Stimulated activated effector memory CD8-positive, alpha-beta T cell treated with anti-CD3 and anti-CD28 coated beads, Interleukin-12 subunit alpha, Interleukin-12 subunit beta, amount 100 ng/mL, for 72 hours (primary cell): ENCODE data around the gene OAF.
"Not testable (repeated sequence)": the region's sequence is repeated elsewhere in the genome, so short reads cannot be mapped to it uniquely, and the experiment has no call there.

Experiments used
- ATAC-seq: fragments of 150-1000 bp; cut with Tn5 transposase; 2 replicates; pipeline ENCODE4 v1.10.0; 2021
- DNase-seq, 2 donors: peaks; one replicate each; pipeline ENCODE4 v3.0.0; 2021 to 2022; ENCODE audit warnings: low spot score in 2 of 2
- H3K27ac Mint-ChIP-seq: one replicate; pipeline ENCODE4 v1.8.0; 2022; ENCODE audit warnings: mild to moderate bottlenecking, mixed read lengths
- H3K36me3 Mint-ChIP-seq: one replicate; pipeline ENCODE4 v1.8.0; 2022; ENCODE audit warnings: mild to moderate bottlenecking, mixed read lengths
- H3K4me1 Mint-ChIP-seq: one replicate; pipeline ENCODE4 v1.8.0; 2022; ENCODE audit warnings: mixed read lengths
- H3K4me3 Mint-ChIP-seq: one replicate; pipeline ENCODE4 v1.8.0; 2022; ENCODE audit warnings: mild to moderate bottlenecking, mixed read lengths
- H3K9me3 Mint-ChIP-seq: one replicate; pipeline ENCODE4 v1.8.0; 2022; ENCODE audit warnings: mixed read lengths

Gene OAF

DNA sequence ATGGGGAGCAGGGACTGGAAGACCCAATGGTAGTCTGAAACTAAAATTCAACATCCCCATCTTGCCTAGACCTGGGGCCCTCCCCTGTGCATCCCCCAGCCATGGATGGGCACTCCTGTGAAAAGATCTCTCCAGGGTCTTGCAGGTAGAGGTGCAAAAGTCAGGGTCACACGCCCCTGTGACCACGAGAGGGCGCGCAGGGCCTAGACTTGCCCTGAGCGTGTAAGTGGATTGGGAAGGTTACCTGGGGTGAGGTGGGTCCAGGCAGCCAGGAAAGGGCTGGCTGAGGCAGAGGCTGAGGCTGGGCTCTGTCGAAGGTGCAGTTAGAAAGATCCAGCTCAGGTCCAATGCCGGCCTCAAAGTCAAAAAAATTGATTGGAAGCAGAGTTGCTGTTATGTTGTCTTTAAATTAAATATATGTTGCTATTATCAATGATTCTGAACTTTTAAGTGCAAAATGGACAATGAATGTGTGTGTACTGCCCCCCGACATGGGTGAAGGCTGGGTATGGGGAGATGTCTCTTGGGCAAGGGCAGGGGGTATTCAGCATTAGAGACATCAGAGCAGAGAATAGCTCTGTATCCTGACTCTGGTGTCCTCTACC is 24.3 kb downstream of the OAF start:
- Mint-ChIP-seq H3K4me3 (no peak overlapping the region), H3K36me3 (no peaks in the 10 kb centered on the region), H3K27ac (no peak overlapping the region), H3K4me1 (no peaks in the 10 kb centered on the region), H3K9me3 (no peaks in the 10 kb centered on the region)
- DNase-seq, result peak; percentile 52 to 77
- peak; percentile 70 for ATAC-seq

DNA sequence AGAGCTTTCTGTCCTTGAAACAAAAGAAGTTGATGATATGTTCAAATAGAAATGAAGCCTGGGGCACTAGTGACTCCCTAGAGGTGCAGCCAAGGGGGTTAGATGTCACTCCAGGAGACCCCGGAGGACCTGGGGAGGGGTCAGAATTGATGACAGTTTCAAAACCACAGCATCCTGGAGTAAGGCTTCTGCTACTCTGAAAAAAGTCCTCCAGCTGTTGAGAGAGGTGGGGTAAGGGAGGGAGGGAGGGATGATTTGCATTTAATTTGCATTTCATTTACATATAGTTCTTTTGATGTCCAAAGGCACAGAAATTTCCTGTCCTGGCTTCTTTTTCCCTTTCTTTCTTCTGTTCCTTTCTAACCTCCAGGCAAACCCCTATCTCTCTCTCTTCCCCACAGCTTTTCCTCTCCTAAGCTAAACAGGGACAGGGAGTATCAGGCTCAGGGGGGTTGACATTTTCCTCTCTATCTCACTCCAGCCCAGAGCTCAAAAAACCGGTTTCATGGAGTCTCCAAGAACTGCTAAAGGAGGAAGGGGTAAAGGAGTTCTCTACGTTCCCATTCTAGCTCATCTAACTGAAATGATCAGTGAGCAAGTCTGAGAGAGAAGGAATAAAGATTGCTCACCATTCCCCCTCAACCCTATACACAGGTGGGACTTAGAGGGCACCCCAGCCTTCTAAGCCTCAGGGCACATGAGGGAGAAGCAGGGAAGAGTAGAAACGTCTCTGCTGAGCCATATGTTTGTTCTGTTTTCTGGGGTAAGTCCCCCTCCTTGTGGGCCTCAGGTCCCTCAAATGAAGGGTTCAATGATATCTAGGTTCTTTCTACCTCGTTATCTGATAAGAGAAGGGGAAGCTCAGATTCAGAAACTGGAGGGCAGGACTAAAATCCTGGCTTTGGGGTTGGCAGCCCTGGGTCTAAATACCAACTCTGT is 25.6 kb downstream of the OAF start:
- H3K9me3 Mint-ChIP-seq, result no peaks in the 10 kb centered on the region
- H3K36me3 Mint-ChIP-seq, result no peaks in the 10 kb centered on the region
- no peak for ATAC-seq
- H3K4me3 Mint-ChIP-seq, result no peak overlapping the region
- no peaks in the 10 kb centered on the region for H3K4me1 Mint-ChIP-seq
- H3K27ac Mint-ChIP-seq, result no peak overlapping the region
- DNase-seq, result no peak

DNA sequence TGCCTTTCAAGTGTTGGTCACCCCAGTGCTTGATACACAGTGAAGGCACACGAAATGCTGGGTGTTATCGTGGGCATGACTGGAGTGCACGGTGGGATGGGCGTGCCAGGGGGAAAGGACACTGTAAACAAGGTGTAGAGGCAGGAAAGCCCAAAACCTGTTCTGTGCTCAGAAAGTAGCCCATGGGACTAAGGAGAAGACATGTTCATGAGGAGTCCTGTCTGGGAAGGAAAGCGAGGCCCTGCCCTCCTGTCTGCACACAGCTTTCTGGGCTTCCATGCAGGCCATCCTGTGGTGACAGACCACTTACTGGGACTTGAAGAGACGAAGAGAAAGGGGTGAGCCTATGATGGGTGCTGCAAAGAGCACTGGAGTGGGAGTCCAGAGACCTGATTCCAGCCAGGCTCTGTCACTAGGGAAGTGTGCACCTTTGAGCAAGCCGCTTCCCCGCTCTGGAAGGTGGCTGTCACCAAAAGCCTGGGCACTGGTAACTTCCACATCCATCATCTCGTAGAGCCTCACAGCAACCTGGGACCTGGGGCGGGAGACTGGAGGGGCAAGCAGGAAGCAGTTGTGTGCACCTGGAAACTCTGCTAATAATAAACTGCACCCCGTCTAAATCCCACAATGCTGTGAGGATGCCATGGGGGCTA is 28.3 kb downstream of the OAF start:
- Mint-ChIP-seq H3K27ac (no peak overlapping the region), H3K9me3 (no peaks in the 10 kb centered on the region), H3K4me1 (no peaks in the 10 kb centered on the region), H3K36me3 (no peaks in the 10 kb centered on the region), H3K4me3 (no peak overlapping the region)
- DNase-seq (no peak), ATAC-seq (no peak)

DNA sequence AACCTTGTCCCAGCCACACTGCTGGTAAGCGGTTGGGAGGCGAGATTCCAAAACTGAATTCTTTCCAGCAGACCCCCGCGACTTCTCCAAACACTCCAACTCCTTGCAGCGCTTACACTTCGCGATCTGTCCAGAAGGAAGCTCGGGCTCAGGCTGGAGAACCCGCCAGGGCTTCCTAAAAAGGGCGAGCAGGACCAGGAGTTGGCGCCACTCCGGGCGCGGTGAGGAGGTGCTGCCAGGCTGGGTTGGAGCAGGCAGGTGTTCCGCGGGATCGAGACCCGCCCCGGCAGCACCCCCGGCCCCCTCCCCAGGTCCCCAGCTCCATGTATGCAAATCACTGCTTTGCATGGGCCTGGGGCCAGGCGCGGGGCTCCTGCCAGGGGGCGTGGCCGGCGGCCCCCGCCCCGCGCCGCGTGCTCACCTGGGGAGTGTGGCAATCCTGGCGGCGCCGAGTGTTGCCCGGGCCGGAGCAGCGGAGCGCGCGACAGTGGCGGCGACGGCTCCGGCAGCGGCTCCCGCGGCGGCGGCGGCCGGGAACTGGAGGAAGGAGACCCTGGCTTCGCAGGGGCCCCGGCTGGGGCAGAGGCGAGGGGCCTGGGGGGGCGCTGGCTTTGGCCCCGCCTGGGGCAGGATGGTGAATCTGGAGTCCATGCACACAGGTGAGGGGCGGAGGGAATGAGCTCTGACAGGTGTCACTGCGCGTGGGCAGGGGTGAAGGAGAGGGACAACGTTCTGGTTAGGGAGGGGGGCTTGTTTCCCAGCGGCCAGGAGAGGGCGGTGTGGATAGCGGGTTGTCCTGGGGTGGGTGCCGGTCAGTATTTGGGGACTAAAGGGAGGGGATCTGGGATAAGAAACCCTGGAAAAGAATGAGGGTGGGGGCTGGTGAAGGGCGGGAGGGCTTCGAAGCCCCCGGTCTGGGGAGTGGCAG is 29.1 kb downstream of the OAF start, which contains the start of gene POU2F3:
Gene POU2F3, plus strand, starts transcription at position 428 of the 928 bp plus-strand sequence. Its CDS starts 204 bp downstream, at position 632.
- H3K4me1 Mint-ChIP-seq, result peaks cover 5% of the 10 kb centered on the region
- DNase-seq, result no peak
- ATAC-seq, result no peak
- H3K4me3 Mint-ChIP-seq, result no peak within 1 kb of the TSS
- no peaks in the 10 kb centered on the region for H3K9me3 Mint-ChIP-seq
- no peaks in the 10 kb centered on the region for H3K36me3 Mint-ChIP-seq
- no peak within 1 kb of the TSS for H3K27ac Mint-ChIP-seq

DNA sequence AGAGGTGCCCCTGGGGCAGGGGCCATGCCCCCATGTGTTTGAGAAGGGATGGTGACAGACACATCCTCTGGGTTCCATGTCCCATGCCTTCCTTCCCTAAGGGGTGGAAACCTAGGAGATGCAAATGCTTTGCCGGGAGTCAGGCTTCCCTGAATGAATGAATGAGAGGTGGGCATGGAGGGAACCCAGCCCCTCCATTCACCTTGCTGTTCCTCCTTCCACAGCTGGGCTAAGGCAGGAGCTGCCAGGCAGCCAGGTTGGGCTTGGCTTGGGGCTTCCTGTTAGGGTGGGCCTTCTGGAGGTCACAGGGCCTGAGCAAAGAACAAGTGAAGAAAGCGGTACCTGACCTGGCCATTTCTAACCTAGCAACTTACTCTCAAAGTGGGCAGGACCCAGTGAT is 30.0 kb downstream of the OAF start:
- Mint-ChIP-seq H3K36me3 (no peaks in the 10 kb centered on the region), H3K27ac (no peak overlapping the region), H3K9me3 (no peaks in the 10 kb centered on the region), H3K4me3 (no peak overlapping the region), H3K4me1 (peaks cover 5% of the 10 kb centered on the region)
- DNase-seq (no peak), ATAC-seq (no peak)

DNA sequence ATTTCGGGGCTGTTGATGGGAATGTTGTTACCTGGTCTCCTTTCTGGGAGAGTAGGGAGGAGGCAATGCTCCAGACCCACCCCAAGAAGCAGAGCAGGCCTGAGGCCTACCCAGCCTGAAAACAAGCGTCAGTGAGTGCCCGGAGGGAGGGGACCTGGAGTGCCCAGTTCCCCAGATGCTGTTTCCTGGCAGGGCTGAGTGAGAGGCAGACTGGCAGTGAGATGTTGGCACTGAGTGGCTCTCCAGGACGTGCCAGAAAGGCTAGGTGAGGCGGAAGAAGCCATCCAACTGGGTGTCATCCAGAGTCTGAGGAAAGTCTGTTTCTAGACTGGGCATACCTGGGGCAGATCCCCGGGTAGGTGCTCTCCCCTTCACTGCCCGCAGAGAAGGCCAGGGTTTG is 30.4 kb downstream of the OAF start:
- DNase-seq (no peak), ATAC-seq (no peak)
- Mint-ChIP-seq H3K36me3 (no peaks in the 10 kb centered on the region), H3K9me3 (no peaks in the 10 kb centered on the region), H3K4me1 (peaks cover 5% of the 10 kb centered on the region), H3K4me3 (no peak overlapping the region), H3K27ac (no peak overlapping the region)

DNA sequence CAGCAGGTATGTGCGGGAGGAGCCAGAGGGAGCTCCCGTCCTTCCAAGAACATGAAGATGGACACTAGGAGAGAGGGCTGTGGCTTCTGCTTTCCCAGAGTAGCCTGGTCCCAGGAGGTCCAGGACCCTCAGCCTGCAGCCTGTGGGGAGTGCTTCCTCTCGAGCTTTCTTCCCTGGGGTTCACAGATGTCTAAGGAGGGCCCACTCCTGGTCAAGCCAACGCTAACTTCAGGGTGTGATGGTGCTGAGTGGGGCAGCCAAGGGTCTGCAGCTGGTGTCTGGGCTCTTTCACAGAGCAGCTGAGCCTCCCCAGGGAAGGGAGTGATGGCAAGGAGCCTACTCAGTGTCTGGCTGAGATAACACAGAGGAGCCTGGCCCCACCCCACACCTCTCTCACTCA is 32.4 kb downstream of the OAF start:
- no peak overlapping the region for H3K27ac Mint-ChIP-seq
- H3K4me1 Mint-ChIP-seq, result peaks cover 14% of the 10 kb centered on the region
- no peaks in the 10 kb centered on the region for H3K9me3 Mint-ChIP-seq
- no peaks in the 10 kb centered on the region for H3K36me3 Mint-ChIP-seq
- DNase-seq (no peak), ATAC-seq (no peak)
- no peak overlapping the region for H3K4me3 Mint-ChIP-seq

DNA sequence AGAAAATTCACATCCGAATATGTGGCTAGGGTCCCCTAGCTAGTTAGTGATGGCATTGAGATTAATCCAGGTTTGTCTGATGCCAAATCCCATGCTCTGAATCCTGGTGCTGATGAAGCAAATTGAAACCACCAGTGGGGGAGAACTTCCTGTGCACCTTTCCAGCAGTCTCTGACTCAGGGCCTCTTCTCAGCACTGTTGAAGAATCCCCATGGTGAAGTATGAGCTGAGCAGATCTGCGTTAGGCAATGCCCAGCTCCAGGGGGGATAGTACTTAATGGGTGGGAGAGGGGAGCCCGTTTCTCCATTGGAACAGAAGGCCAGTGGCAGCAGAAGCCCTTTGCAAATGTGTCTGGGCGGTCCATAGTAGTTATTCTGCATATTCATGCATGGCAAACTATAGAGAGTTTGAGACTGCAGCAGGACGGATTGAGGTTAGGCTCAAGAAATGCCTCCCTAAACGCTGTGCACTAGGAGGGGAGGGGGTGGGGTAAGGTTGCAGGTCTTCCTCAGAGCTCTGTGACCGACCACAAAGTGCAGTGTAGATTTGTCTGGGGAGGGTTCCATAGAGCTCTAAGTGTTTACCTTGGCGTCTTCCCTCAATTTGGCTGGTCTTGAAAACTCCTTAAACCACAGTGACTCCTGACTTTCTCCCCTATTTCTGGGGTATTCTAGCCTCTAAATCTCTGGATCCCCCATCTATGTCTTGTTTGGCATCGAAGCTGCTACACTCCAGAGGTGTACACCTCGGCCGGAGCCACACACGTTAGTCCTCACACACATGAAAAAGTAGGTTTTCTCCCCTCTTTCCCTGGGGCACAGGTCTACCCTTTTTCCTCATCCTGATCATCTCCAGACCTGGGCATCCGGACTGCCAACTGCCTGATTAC is 33.9 kb downstream of the OAF start:
- no peak overlapping the region for H3K4me3 Mint-ChIP-seq
- peaks cover 27% of the 10 kb centered on the region for H3K4me1 Mint-ChIP-seq

DNA sequence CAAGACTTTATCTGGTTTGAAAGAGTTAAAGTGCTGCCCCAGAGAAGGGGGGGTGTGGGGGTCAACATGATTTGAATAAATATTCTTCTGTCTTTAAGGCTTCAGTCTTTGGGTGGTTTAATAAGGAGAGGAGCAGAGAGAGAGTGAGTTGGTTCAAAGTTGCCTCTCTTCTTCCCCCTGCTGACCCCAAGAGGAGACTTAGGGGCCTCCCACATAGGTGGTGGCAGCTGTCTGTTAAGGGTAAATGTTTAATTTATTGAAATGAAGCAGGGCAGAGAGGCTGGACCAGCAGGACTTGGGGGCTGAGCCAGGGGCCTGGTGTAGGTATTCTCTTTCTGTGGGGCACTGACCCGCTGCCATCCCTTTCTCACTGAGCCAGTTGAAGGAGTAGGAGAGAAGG is 34.6 kb downstream of the OAF start:
- H3K36me3 Mint-ChIP-seq, result no peaks in the 10 kb centered on the region
- no peaks in the 10 kb centered on the region for H3K9me3 Mint-ChIP-seq
- H3K27ac Mint-ChIP-seq, result no peak overlapping the region
- no peak for DNase-seq
- no peak for ATAC-seq
- H3K4me1 Mint-ChIP-seq, result peaks cover 27% of the 10 kb centered on the region
- H3K4me3 Mint-ChIP-seq, result no peak overlapping the region

More for the DNA sequence above, 33.9 kb downstream of the OAF start:
- Mint-ChIP-seq H3K9me3 (no peaks in the 10 kb centered on the region), H3K27ac (no peak overlapping the region), H3K36me3 (no peaks in the 10 kb centered on the region)
- peak; percentile 53 for ATAC-seq
- DNase-seq, result no peak

DNA sequence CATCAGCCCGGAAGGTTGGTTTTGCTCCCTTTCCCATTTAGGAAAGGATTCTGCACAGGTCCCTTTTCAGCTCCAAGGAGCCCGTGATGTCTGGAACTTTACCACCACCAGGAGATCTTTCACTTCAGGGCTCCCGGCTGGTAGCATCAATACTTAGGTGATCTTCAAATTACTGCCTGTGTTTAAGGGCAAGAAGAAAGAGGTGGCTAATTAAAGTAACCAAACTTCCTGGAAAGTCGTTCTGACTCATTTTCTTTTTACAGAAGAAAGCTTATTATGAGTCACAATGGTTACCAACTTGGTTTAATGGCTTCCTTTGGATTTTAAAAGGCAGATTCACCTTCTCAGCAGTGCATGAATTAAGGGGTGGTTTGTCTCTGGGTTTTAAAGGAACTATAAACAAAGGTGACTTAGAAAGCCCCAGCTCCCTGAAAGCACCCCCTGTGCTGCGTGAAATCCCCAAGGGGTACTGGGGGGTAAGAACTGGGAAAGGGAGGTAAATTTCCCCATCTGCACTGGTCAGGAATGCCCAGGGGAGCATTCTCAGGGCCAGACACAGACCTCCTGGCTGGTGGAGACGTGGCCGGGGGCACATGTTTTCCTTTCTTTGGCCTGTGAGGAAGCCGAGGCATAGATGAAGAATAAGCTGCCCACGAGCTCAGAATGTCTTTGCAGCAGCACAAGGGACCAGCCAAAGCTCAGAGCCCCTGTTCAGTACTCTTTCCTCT is 37.9 kb downstream of the OAF start:
- Mint-ChIP-seq H3K4me3 (peak overlapping the region; percentile 54), H3K4me1 (peaks cover 27% of the 10 kb centered on the region)
- peak; percentile 89 for ATAC-seq

DNA sequence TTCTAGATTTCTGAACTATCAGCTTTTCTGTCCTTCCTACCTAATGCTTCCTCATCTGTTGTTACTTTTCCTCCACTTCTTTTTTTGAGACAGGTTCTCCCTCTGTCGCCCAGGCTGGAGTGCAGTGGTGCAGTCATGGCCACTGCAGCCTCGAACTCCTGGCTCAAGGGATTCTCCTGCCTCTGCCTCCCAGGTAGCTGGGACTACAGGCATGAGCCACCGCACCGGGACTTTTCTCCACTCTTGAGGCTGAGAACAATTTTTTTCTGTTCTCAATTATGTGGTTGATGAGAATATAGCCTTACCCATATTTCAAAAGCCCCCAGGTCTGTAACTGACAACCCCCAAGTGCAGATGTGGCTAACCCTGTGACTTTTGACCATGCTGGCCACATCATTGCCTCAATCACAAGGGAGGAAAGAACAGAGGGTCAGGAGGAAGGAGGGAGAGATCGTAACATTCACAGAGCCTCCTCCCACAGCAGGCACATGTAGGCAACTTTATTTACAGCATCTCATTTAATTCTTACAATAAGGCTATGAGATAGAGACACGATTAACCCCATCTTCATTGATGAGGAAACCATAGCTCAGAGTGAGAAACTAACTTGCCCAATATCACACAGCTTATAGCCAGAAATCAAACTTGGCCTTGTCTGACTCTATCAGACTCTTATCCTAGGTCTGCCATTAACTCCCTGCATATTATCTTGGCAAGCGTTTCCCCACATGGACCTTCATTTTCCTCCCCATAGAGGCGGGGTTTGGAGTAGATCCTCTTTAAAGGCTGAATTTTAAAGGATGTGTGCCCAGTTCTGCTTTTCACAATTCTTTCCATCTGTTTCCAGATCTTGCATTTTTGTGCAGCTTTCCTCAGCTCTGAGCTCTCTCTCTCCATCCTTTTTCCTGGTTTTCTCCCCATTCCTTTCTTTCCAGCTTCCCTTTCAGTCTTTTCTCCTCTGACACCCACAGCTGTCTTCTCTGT is 38.7 kb downstream of the OAF start:
- Mint-ChIP-seq H3K36me3 (no peaks in the 10 kb centered on the region), H3K4me3 (peak overlapping the region; percentile 54), H3K4me1 (peaks cover 24% of the 10 kb centered on the region), H3K9me3 (no peaks in the 10 kb centered on the region), H3K27ac (no peak overlapping the region)
- DNase-seq (no peak), ATAC-seq (no peak)

More for the DNA sequence above, 37.9 kb downstream of the OAF start:
- H3K9me3 Mint-ChIP-seq, result no peaks in the 10 kb centered on the region
- no peak for DNase-seq
- no peaks in the 10 kb centered on the region for H3K36me3 Mint-ChIP-seq
- no peak overlapping the region for H3K27ac Mint-ChIP-seq

DNA sequence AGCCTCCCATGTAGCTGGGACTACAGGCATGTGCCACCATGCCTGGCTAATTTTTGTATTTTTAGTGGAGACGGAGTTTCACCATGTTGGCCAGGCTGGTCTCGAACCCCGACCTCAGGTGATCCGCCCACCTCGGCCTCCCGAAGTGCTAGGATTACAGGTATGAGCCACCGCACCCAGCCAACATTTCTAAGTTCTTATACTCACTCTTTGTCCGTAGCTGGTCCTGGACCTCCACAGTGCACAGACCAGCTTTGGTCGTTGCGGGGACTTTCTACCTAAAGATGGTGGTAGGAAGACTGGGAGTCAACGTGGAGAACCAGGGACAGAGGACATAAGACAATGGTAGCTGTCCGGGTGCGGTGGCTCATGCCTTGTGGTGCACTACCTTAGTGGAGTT is 42.5 kb downstream of the OAF start:
- not testable (repeated sequence) for H3K4me3 Mint-ChIP-seq, H3K36me3 Mint-ChIP-seq, DNase-seq, H3K9me3 Mint-ChIP-seq, ATAC-seq, H3K27ac Mint-ChIP-seq
- peaks cover 18% of the 10 kb centered on the region for H3K4me1 Mint-ChIP-seq
